HG03520 (cell line): ENCODE measurements around the gene CLEC4A.
"Not testable (repeated sequence)": the region's sequence is repeated elsewhere in the genome, so short reads cannot be mapped to it uniquely, and the experiment has no call there.

ENCODE experiments used
- ATAC-seq: cut with Tn5 transposase; IDR thresholded peaks from one replicate; pipeline ENCODE4 v1.9.1; 2021; ENCODE audit warnings: mild to moderate bottlenecking, moderate library complexity; ENCODE audit not compliant: unreplicated experiment

CLEC4A gene

DNA sequence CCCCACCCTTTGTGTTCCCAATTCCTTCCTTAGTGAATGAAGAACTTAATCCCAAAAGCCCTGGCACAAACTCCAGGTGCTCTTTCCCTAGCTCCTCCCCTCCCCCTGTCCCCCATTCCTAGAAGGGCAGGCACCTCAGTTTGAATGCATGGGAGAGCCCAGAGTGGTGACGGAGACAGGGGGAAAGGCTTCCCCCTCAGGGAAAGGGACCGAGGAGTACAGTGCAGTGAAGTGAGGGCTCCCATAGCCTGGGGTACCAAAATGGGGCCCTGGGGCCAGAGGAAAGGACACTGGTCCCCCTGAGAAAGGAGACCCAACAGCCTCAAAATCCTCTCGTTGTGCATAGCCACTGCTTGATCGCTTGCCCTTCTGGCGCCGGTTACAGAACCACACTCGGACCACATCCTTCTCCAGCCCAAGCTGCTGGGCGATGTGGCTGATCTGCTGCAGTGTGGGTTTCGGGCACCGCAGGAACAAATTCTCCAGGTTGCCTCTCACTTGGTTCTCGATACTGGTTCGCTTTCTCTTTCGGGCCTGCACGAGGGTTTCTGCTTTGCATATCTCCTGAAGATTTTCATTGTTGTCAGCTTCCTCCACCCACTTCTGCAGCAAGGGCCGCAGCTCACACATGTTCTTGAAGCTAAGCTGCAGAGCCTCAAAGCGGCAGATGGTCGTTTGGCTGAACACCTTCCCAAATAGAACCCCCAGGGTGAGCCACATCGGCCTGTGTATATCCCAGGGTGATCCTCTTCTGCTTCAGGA, 10.4 kb downstream of the CLEC4A start:
- not testable (repeated sequence) for ATAC-seq

DNA sequence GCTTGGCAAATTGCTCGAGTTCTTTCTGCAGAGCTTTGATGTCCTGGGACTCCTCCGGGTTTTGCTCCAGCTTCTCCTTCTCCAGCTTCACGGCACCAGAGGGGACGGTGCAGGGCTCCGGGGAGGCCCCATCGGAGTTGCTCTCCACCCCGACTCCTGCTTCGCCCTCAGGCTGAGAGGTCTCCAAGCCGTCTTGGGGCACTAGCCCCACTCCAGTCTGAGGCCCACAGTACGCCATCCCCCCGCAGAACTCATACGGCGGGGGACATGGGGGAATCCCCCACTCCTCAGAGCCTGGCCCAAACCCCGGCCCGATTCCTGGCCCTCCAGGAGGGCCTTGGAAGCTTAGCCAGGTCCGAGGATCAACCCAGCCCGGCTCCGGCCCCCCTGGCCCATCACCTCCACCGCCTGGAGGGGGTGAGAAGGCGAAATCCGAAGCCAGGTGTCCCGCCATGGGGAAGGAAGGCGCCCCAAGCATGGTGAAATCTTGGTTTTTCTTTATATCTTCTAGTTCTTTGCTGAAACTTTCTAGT, 11.0 kb downstream of the CLEC4A start:
- not testable (repeated sequence) for ATAC-seq

DNA sequence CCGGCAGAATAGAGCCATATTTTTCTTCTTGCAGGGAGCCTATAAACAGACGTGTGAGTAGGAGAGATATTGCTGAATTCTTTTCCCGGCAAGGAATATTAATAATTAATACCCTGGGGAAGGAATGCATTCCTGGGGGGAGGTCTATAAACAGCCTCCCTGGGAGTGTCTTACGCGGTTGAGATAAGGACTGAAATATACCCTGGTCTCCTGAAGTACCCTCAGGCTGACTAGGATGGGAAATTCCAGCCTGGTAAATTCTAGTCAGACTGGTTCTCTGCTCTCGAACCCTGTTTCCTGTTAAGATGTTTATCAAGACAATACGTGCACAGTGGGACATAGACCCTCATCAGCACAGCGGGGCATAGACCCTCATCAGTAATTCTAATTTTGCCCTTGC, 18.2 kb downstream of the CLEC4A start:
- ATAC-seq: not testable (repeated sequence)

DNA sequence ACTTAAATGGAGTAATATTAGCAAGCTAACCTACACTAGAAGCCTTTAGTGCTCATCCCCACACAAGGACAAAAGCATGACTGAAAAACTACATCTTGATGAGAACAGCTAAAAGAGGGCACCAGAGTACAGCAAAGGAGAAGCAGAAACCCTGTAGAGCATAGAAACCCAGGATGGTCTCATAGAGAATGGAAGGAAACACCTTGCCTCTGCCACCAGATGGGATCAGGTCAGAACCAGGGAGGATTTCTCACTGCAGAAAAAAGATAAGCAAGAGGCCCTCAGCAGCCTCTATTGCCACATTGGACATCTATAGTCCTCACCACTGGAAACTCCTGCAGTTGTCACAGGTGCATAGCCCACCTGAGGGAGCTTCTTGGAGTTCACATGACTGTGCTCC, 19.8 kb downstream of the CLEC4A start:
- ATAC-seq: no peak

DNA sequence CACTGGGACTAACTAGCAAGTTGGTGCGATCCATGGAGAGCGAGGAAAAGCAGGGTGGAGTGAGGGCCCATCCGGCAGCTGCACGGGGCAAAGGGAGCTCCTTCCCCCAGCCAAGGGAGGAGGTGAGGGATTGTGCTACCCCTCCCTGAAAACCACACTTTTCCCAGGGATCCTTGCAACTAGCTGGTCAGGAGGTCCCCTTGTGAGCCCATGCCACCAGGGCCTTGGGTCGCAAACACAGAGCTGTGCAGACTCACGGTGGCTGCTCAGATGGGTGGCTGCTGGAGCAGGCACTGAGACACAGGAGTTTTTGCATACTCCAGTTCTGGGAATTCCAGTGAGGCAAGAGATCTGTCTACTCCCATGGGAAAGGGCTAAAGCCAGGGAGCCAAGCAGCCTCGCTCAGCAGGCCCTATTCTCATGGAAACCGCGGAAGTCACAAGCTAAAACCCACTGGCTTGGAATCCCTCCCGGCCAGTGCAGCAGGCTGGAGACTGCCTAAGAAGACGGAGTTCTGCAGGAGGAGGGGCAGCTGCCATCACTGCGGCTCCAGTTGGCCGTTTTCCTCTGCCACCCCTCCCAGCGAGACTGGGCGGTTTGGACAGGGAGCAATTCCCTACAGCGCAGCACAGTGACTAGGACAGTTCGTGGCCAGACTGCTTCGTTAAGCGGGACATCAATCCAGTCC, 22.5 kb downstream of the CLEC4A start:
- ATAC-seq: no peak

DNA sequence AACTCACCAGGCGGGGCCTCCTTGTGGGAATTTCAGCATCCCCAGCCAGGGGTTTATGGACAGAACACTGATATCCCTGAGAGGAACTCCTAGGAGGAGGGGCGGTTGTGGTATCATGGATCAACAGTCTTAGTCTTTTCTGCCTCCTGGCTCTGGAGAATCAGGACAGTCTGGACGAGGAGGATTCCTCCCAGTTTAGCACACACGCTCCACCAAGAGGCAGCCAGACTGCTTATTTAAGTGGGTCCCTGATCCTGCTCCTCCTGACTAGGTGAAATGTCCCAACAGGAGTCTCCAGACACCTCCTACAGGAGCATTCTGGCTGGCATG, 23.0 kb downstream of the CLEC4A start:
- ATAC-seq: no peak

DNA sequence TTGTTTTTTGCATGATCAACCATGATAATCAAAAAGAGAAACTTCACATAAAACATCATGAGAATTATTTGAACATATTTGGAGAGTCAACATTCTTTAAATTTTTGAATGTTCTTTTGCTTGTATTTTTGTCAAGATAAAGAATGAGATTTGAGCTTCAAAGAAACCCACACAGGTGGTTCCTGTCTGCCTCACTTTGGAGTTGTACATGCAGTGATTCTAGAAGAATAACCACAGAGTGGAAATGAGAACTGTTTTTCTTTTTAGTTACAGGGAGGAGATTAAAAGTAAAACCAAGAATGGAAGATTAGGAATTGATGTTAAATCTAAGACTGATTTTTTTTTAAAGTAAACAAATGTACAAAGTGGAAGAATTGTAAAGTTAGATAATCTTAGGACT, 31.1 kb downstream of the CLEC4A start:
- no peak for ATAC-seq

DNA sequence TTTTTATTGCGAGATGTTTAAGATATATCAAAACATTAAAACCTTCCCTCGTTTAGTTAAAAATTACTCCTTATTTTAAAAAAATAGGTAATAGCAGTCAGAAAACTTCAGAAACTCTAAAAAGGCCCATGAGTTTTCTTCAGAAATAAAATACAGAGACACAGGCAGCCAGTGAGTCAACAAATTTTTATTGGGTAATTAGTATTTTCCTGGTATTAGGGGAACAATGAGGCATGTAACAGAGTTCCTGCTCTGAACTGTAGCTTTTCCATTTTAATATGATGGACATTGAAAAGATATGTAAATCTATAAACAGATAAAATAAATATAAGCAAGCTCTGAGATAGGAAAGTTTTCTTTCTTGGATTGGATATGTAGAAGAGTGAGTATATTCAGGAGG, 33.0 kb downstream of the CLEC4A start:
- no peak for ATAC-seq

DNA sequence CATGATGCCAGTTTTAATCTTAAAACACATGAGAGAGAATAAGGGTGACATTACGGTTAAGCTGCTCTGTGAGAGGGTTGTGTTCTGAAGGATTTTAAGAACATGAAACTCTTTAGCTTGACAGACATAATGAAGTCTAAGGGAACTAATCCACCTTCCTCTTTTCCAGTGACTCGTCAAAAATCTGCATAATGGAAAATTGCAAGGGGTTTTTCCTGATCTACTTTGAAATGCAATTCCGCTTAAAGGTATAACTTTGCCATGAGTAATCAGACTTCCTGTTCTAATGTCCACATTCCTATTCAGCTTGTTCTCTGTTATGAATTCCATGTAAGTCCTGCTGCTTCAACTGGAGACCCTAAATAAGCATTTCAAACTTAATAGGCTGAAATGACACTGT, 33.4 kb downstream of the CLEC4A start, which contains the start of gene ZNF705A:
ZNF705A (plus strand) TSS at position 171 of the 400 bp plus-strand sequence. CDS start 15,611 bp downstream, outside the sequence.
- ATAC-seq: no peak

DNA sequence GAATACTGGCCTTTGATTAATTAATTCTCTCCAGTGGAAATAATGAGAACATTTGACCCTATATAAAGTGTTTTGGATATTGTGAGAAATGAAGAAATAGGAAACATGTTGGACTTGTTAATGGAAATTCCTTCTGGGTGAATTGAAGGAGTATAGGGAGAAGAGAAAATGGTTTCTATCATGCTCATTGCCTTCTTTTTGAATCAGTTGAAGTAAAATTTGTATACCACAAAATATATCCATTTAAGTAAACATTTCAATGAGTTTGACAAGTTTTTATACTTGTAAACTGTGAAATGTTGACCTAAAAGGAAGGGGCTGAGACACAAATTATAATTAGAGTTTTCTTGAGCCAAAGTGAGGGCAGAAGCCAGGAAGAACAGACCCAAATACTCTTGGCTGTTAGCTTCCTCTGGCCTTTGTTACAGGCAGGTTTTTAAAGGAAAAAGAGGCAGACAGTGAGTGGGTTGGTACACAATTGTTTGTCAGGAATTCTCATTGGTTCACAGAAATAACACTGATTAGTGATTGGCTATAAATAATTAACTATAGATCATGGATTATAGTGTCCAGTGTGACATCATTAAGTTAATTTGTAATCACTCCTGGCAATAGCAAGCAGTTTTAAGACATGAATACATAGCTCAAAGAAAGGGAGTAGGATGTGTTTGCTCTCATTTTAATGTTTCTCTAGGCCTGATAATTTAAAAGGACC, 34.2 kb downstream of the CLEC4A start:
- no peak for ATAC-seq

DNA sequence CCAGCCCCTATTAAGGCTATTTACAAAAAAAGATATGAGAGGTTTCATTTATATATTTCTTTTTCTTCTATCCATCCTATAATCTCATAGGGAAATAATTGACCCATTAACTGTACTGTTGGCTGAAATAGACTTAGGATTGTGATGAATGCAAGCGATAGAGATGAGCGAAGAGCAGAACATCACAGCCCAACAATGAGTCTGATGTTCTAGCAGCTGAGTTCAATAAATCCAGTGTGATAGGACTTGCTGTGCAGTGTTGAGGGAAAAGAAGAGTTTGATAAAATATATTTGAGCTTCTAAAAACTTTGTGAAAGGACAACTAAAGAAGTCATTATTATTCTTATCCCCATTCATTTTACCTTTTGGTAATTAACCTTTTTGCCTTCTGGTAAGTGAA, 49.5 kb downstream of the CLEC4A start:
- ATAC-seq: not testable (repeated sequence)

DNA sequence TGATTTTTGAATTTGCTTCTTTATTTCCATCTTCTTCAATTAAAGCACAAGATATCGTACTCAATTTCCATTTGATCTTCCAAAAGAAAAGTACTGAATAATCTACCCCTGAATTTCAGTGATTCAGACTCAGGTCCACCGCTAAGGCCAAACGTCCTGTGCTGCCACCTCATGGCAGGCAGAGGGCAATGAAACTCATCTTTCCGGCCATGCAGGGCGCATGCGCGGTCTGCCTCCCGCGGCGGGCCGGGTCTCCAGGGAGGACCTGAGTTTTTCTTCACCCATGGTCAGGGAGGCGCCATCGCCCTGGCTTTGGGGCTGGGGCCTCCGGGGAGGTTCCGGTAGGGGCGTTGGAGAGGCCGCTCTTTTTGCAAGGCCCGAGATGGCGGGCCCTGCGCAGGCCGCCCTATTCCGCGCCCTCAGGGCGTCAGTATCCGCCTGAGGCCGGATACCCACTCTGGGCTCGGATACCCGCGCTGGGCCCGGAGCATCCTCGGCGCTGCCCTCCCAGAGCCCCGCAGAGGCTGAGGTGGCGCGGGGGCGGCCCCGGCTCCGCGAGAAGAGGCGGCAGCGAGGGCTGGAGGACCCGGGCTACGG, 56.7 kb downstream of the CLEC4A start:
- not testable (repeated sequence) for ATAC-seq

DNA sequence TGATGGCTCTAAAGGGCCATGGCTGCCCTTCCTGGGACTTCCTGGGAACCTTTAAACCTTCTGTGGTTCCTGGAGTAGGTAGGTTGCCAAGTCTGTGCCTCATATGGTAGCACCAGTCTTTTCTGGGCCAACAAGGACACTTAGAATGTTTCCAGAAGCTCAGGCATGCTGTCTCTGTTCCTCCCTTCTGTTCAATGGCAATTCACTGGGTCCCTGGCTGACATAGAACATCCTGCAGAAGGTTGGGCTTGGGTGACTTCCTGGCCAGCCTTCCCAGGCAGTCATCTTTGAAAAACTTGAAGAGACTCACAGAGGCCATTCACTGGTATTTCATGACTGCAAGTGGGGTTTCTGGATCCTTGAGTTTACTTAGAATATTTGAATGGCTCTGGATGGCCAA, 57.9 kb downstream of the CLEC4A start:
- ATAC-seq: not testable (repeated sequence)

DNA sequence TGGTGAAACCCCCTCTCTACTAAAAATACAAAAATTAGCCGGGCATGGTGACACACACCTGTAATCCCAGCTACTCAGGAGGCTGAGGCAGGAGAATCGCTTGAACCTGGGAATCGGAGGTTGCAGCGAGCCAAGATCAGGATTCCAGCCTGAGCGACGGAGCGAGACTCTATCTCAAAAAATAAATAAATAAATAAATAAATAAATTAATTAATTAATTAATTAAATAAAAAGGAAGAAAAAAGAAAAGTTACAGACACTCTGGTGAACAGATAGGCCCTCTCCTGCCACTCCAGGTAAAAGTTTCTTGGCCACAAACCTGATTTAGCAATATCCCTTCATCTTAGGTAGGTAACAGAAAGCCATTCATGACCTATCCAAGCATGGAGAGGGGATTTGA, 59.5 kb downstream of the CLEC4A start:
- not testable (repeated sequence) for ATAC-seq

DNA sequence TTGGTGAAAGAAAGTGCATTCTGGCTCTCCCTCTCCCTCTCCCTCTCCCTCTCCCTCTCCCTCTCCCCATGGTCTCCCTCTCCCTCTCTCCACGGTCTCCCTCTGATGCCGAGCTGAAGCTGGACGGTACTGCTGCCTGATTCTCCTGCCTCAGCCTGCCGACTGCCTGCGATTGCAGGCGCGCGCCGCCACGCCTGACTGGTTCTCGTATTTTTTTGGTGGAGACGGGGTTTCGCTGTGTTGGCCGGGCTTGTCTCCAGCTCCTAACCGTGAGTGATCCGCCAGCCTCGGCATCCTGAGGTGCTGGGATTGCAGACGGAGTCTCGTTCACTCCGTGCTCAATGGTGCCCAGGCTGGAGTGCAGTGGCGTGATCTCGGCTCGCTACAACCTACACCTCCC, 59.9 kb downstream of the CLEC4A start:
- ATAC-seq: not testable (repeated sequence)

DNA sequence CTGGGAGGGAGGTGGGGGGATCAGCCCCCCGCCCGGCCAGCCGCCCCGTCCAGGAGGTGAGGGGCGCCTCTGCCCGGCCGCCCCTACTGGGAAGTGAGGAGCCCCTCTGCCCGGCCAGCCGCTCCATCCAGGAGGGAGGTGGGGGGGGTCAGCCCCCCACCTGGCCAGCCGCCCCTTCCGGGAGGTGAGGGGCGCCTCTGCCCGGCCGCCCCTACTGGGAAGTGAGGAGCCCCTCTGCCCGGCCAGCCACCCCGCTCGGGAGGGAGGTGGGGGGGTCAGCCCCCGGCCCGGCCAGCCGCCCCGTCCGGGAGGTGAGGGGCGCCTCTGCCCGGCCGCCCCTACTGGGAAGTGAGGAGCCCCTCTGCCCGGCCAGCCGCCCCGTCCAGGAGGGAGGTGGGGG, 60.8 kb downstream of the CLEC4A start:
- ATAC-seq: not testable (repeated sequence)

DNA sequence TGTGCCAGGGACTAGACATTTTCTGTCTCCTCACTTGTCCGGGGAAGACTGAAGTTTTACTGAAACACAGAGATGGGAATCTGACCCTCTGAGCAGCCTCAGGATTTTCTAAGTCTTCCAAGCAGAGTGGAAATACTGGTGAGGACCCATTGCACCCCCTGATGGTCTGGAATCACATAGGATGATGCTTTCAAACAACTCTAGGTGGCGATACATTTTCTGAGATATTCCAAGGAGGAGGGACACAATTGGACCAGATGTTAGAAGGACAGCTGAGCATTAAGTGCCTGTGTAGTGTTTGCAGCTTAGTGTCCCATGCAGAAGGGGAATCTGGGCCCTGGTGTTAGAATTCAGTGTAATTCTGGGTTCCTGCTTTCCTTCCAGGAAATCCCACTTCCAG, 64.7 kb downstream of the CLEC4A start:
- not testable (repeated sequence) for ATAC-seq
